OCI-LY3 (cell line): ENCODE results near the gene BBS1.

Experiments
- H2AFZ ChIP-seq: fragments of 200-600, 300-600 bp; shearing (Covaris generic); 2 replicates; pipeline ENCODE4 v1.6.0; 2014; ENCODE audit warnings: antibody characterized with exemption, low read depth, low read length
- H3K27ac ChIP-seq: fragments of 200-600, 300-600 bp; sonication (generic); 2 replicates; pipeline ENCODE4 v1.5.1; 2014; ENCODE audit warnings: mild to moderate bottlenecking, low read length, moderate library complexity, mixed read lengths
- H3K27me3 ChIP-seq: fragments of 200-600, 300-600 bp; sonication (generic); 2 replicates; pipeline ENCODE4 v1.6.1; 2014; ENCODE audit warnings: low read depth, low read length, mixed read lengths
- H3K36me3 ChIP-seq: fragments of 200-600, 300-600 bp; sonication (generic); replicated peaks from 2 replicates; pipeline ENCODE3; 2014; ENCODE audit warnings: low read depth, low read length, mixed read lengths
- H3K4me1 ChIP-seq: fragments of 300-600, 200-600 bp; sonication (generic); 2 replicates; pipeline ENCODE4 v1.6.1; 2014; ENCODE audit warnings: low read length, mixed read lengths
- H3K4me2 ChIP-seq: fragments of 200-600, 300-600 bp; sonication (generic); 2 replicates; pipeline ENCODE4 v1.6.1; 2014; ENCODE audit warnings: low read length, mixed read lengths
- H3K4me3 ChIP-seq: fragments of 300-600, 200-600 bp; sonication (generic); 2 replicates; pipeline ENCODE4 v1.5.1; 2014; ENCODE audit warnings: antibody characterized with exemption, mild to moderate bottlenecking, low read length, moderate library complexity
- H3K79me2 ChIP-seq: fragments of 300-600, 200-600 bp; shearing (Covaris generic); 2 replicates; pipeline ENCODE4 v1.6.1; 2014; ENCODE audit warnings: mild to moderate bottlenecking, low read length, mixed read lengths
- H3K9ac ChIP-seq: fragments of 300-600, 200-600 bp; shearing (Covaris generic); 2 replicates; pipeline ENCODE4 v1.6.0; 2014; ENCODE audit warnings: mild to moderate bottlenecking, low read length, moderate library complexity
- H3K9me3 ChIP-seq: fragments of 200-600, 300-600 bp; shearing (Covaris generic); 2 replicates; pipeline ENCODE4 v1.6.1; 2014; ENCODE audit warnings: low read length, mixed read lengths; ENCODE audit not compliant: insufficient read depth
- H4K20me1 ChIP-seq: fragments of 200-600, 300-600 bp; sonication (generic); 2 replicates; pipeline ENCODE4 v1.6.1; 2016; ENCODE audit warnings: low read length, mixed read lengths; ENCODE audit not compliant: insufficient read depth
- CTCF ChIP-seq: fragments of 200-600, 300-600 bp; sonication (generic); IDR thresholded peaks from 2 replicates; pipeline ENCODE4 v1.5.1; 2014; ENCODE audit warnings: antibody characterized with exemption, low read length, low read depth
- EZH2phosphoT487 ChIP-seq: fragments of 200-600 bp; shearing (Covaris generic); IDR thresholded peaks from 2 replicates; pipeline ENCODE4 v1.6.1; 2018; ENCODE audit warnings: antibody characterized with exemption, mixed run types, low read depth

BBS1 gene

GRCh38 chr11:66548774-66549630, 38.6 kb downstream of the BBS1 start:
- TF ChIP-seq CTCF (no peak), EZH2phosphoT487 (no peak)
- H3K36me3 ChIP-seq = no peaks in the 10 kb centered on the region
- H3K9me3 ChIP-seq = no peaks in the 10 kb centered on the region
- H3K79me2 ChIP-seq = no peaks in the 10 kb centered on the region; the same call in 1 of the 2 replicates
- H3K4me2 ChIP-seq = no peak overlapping the region
- H4K20me1 ChIP-seq = no peaks in the 10 kb centered on the region
- 0 out of 2 replicates have a peak, but pooled peaks cover 4% of the 10 kb centered on the region for H3K27me3 ChIP-seq
- H3K4me1 ChIP-seq = peaks cover 17% of the 10 kb centered on the region
- no peak overlapping the region for H3K27ac ChIP-seq
- no peak overlapping the region for H3K9ac ChIP-seq
- H2AFZ ChIP-seq = no peak overlapping the region
- H3K4me3 ChIP-seq = no peak overlapping the region

- Histone ChIP-seq H3K9ac (no peak overlapping the region), H3K27ac (no peak overlapping the region), H3K79me2 (no peaks in the 10 kb centered on the region; the same call in 1 of the 2 replicates), H3K9me3 (no peaks in the 10 kb centered on the region), H3K4me2 (no peak overlapping the region), H3K4me3 (no peak overlapping the region), H4K20me1 (no peaks in the 10 kb centered on the region), H3K36me3 (no peaks in the 10 kb centered on the region), H3K27me3 (0 out of 2 replicates have a peak, but pooled peaks cover 4% of the 10 kb centered on the region), H2AFZ (no peak overlapping the region), H3K4me1 (peaks cover 10% of the 10 kb centered on the region)
- no peak for TF ChIP-seq CTCF
- no peak for TF ChIP-seq EZH2phosphoT487
Observed at GRCh38 chr11:66549696-66550095, 39.3 kb downstream of the BBS1 start.

GRCh38 chr11:66550887-66551286, 40.5 kb downstream of the BBS1 start:
- Histone ChIP-seq H2AFZ (no peak overlapping the region), H3K4me3 (no peak overlapping the region), H3K27me3 (0 out of 2 replicates have a peak, but pooled peaks cover 4% of the 10 kb centered on the region), H4K20me1 (no peaks in the 10 kb centered on the region), H3K36me3 (no peaks in the 10 kb centered on the region), H3K9ac (no peak overlapping the region), H3K9me3 (no peaks in the 10 kb centered on the region), H3K4me1 (peaks cover 8% of the 10 kb centered on the region), H3K79me2 (no peaks in the 10 kb centered on the region), H3K4me2 (no peak overlapping the region), H3K27ac (no peak overlapping the region)
- TF ChIP-seq CTCF (no peak), EZH2phosphoT487 (no peak)

GRCh38 chr11:66554602-66555001, 44.2 kb downstream of the BBS1 start:
- no peak overlapping the region for H3K4me2 ChIP-seq
- no peaks in the 10 kb centered on the region for H3K79me2 ChIP-seq
- no peaks in the 10 kb centered on the region for H3K27me3 ChIP-seq
- H3K4me1 ChIP-seq = no peaks in the 10 kb centered on the region
- H3K9me3 ChIP-seq = no peaks in the 10 kb centered on the region
- no peak for TF ChIP-seq CTCF
- no peak for TF ChIP-seq EZH2phosphoT487
- no peak overlapping the region for H3K27ac ChIP-seq
- no peak overlapping the region for H3K9ac ChIP-seq
- no peaks in the 10 kb centered on the region for H4K20me1 ChIP-seq
- no peak overlapping the region for H3K4me3 ChIP-seq
- H2AFZ ChIP-seq = no peak overlapping the region
- no peaks in the 10 kb centered on the region for H3K36me3 ChIP-seq
